GM21723 (cell line): Measurements from ENCODE around the gene STAT4.

Source experiments
- ATAC-seq: cut with Tn5 transposase; IDR thresholded peaks from one replicate; pipeline ENCODE4 v1.9.1; 2021; ENCODE audit warnings: mild to moderate bottlenecking, moderate library complexity; ENCODE audit not compliant: unreplicated experiment

STAT4 gene

DNA sequence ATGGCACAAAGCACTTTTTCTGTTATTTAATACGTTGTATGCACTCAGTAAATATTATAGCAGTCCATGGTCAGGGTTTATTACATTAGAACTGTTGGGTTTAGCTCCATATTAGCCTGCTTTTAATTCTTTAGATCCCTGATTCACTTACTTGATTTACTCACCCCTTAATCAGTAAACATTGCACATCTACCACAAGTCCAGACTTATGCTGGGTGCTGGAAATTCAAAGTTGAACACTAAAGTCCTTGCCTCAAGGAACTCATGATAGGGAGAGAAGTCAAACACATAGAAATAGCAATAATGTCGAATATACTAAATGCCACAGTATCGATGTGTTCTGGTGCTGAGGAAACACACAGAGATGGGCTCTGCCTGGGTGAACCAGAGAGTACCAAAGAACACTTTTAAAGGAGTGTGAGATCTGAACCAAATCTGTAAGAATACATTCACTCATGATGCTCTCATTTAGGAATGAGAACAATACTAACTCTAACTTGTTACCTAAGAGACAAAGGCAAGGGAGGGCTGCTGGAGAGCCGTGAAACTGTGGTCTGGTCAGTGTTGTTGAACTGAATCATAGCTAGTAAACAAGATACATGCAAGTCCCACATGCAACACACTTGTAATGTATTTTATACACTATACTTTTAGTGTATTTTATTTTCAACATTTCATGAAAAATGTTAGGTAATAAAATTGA lies 4.9 kb downstream of the STAT4 start:
- ATAC-seq, result no peak

DNA sequence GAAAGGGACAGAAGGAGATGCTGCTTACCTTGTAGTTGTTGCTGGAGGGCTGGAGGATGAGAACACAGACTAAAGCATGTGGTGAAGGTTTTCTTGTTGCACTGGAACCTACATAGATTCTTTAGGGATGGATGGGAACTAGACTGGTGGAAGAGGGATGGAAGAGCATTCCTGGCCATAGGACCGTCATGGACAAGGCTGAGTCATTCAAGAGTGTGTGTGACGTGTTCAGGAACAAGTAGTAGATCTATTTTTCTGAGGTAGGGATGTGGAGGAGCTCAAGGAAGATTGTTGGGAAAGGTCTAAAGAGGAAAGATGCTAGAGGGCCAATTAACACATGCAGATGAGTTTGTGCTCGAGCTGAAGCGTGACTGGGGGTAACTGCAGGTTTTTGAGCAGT lies 6.6 kb downstream of the STAT4 start:
- ATAC-seq, result no peak

DNA sequence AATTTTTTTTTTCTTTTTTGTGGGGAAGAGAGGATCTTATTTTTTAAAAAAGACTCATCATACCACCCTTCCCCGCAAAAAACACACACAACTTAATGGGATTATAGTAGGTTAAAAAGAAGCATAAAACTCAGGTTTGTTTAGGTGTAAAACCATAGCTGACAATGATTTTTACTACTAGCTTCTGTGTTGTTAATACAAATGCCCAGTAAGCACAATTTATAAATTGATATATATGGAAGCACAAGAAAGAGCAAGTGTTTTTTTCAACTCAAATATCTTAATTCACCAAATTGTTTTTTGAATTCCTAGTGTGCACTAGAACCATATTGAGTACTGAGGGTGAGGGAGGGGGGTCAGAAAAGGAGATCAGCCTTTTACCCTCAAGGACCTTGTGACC lies 7.0 kb downstream of the STAT4 start:
- no peak for ATAC-seq

DNA sequence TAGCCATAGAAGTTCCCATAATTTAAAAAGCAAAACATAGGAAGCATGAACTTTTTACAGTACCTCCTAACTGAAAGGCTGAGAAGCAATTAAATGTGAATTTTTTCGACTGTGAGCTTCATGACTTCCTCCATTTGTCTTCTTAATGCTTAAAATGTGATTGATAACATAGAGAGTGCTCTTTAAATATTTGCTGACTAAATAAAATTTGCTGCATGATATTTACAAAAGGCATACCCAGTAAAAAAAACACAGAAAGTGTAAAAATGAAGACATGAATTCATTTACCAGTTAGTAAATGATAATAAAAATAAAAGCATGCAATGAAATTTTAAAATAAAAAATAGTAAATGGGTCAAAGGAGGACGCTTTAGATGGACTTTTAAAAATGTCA lies 21.9 kb downstream of the STAT4 start:
- ATAC-seq, result no peak

DNA sequence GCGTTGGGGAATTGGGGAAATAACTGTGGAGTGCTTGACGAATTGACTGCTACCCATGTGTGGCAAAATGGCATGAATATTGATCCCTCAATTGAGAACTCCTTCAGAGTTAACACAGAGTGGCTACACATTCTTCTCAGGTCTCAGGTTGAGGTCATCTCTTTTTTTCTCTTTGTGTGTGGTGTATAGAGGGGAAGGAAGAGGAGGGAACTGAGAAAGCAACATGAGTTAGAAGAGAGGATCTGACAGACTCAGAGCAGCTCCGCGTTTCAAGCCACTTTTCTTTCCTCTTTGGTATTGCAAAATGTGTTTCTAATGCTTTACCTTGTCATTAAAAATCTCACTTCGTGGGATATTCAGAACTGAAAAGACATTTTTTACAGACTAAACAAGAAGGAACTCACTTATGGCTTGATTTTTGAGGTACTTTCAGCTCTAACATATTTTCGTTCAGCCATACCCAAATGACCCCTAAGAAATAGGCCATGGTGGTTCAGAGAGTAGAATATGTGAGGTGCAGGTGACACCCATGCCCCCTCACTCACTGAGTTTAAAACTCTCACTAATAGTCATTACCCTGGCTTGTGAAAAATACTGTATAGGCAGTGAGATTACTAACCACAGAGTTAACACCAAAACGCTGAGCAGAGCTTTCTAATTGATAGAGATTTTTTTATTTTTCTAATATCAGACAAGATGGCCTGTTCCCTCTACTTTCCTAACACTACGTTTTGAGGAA lies 22.5 kb downstream of the STAT4 start:
- peak; percentile 91 for ATAC-seq

DNA sequence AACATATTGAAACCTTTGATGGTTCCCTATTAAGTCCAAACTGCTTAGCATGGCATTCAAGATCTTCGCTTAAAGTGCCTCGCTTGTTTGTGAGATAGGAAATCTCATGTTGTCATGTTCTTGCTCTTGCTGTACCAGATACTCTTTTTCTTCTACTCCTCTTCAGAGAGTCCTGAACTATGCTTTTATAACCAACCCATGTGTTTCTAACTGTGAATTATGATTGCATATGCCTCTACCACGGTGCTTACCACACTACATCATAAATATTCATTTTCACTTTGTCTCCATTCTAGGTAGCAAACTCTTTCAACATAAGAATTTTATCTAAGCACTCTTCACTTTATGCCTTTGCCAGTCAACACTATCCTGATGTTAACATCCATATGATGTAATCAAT lies 23.6 kb downstream of the STAT4 start:
- no peak for ATAC-seq

DNA sequence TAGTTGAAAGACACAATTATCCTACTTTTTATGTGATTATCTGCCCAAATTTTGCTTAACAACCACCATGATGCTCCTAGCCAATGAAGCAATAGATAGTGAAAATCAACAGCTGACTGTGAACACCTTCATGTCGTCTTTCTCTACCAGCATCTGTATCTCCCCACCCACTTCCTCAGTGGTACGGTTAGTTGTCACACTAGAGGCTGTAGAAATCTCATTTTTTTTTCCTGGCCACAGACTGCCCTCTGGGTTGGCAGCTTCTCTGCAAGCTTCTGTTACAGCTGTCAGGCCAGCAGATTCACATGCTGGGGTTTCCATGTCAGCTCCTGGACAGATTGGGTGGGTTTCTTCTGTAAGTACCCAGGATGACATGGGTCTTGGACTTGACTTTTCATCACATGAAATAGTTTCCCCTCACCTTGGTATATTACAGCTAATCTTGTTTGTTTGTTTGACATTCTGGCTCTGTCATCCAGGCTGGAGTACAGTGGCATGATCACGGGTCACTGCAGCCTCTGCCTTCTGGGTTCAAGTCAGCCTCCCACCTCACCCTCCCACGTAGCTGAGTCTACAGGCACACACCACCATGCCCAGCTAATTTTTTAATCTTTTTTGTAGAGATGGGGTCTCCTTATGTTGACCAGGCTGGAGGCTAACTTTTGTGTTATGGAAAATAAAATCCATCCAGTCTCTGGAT lies 24.3 kb downstream of the STAT4 start:
- ATAC-seq, result no peak

DNA sequence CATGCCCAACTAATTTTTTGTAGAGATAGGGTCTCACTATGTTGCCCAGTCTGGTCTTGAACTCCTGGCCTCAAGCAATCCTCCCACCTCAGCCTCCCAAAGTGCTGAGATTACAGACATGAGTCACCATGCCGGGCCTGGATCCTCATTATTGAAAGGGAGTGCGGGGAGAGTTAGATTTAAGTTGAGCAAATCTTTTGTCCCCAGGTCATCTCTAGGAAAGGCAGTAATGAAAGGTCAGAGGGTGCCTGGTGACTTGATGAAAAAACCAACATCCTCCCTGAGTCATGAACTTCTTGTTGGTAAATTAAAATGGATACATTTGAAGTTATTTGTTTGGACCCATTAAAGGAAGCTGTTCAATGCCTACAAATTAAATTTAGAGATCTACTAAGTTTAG lies 25.1 kb downstream of the STAT4 start:
- no peak for ATAC-seq

DNA sequence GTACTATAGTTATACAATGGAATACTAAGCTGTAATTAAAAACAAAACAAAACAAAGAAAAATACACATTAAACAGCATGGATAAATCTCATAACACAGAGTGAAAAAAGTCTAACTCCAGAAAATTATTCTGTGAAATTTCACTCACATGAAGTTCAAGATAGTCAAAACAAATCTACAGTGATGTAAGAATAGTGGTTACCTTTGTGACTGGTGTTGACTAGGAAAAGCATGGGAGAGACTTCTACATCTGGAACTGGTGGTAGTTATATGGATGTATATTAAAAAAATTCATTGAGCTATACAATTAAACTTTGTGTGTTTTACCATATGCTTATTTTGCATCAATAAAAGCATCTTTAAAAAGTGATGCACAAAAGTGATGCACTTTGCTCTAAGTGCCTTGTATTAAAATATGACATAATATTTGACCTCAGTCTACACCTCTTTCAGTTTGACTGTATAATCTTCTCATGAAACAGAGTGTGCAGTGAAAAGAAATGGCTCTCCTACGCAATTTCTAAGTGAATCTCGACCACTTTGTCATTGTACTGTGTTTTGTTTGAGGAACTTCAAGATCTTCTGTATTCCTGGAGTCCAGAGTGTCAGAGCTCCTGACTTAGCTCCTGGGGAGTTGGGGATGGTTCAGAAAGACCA lies 28.0 kb downstream of the STAT4 start:
- ATAC-seq, result peak; percentile 80

DNA sequence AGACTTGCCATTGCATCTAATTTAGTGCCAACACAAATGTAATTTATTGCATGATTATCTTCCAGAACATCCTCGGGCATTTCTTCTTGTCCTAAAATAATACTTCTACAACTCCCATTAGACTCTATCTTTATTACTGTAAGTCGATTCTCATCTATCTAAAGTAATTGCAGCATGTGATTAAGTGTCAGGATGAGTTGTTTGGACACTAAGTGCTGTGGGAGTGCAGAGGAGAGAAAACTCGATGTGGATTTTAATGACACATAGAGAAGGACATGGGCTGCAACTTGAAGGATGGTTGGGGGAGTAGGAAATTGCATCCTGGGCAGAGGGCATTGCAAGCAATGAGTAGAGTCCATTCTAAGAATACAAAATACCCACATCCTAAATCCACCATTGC lies 33.5 kb downstream of the STAT4 start:
- no peak for ATAC-seq

DNA sequence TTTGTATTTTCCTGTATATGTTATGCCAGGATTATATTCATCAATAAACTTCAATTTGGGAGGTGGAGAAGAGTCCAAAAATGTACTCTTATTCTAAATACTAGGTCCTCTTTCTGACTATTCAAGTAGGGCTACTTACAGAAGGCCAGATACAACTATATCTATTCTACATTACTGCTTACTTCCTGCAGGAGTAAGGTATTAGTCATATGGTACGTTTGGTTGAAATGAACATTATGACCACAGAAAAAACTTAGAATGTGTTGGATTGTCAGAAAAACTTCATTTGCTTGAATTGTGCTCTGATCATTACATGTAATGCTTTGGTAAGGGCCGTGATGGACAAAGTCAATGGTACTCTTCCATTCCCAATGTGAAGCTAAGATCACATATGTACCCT lies 35.0 kb downstream of the STAT4 start:
- no peak for ATAC-seq

DNA sequence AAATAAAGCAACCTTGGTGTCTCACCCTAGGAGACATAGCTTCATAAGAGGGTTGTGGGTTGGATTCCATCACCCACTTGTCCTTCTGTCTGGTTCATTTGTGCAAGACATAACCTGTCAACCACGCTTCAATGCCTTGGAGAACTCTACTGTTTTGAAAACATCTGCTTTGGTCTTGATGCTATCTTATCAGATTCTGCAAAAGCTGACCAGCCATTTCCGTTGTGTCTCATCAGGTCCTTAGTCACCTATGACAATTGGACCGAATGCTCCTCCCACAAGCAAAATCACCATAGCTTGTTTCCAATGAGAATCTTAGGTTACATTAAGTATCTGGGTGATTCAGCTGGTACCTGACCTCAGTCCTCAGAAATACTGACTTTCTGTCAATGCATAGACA lies 35.4 kb downstream of the STAT4 start:
- ATAC-seq, result peak; percentile 48

DNA sequence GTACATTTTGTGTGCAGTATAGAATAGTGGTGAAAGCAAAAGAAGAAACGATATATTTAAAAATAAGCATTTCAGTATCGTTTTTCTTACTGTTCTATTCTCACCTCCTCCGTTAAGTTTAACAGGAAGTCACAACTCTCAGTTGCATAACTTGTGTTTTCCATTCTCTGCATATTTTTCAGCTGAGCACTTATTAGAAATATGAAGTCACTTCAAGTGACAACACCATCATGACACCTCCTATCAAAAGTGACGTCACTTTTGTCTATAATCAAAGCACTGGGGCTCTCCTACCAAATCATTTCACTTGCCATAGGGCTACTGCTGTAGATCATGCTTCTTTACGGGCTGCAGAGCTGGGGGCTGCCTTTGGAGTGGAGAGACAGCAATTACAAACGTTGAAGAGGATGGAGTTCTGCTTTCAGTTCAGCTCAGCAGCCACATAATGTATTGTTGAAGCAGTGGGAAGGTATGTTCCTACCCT lies 36.3 kb downstream of the STAT4 start:
- peak; percentile 86 for ATAC-seq

DNA sequence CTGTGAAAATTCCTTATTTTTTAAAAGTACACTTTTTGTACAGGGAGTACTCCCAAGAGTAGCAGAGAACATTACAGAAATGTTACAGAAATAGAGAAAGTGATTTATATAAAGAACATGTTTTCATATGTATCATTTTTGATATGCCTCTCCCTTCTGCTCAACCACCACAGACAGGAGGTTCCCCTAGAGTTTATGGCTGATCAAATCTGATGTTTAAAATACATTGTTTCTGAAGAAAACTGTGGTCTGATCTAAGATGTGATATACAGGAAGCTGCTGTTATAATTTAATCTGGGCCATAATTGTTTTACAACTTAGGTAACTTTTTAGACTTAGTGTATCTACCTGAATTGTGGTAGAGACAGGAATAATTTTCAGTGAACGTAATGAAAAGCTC lies 37.0 kb downstream of the STAT4 start:
- no peak for ATAC-seq

DNA sequence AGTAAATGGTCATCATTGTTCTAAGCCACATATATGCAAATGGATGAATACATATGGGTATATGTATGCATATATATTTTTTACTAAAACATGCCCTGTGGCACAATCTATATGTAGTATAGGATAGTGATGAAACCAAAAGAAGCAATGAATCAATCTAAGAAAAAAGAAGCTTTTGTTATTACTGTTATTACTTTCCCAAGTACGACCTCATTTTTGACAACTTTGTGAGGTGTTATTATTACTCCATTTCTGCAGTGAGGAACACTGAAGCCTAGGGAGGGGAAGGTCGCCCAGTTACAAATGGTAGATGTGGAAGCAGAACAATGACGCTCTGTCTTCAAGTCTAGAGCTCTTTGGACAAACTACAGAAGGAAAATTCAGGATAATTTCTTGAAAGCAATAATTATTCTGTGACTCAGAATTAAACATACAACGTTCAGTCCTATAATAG lies 38.3 kb downstream of the STAT4 start:
- ATAC-seq, result no peak

DNA sequence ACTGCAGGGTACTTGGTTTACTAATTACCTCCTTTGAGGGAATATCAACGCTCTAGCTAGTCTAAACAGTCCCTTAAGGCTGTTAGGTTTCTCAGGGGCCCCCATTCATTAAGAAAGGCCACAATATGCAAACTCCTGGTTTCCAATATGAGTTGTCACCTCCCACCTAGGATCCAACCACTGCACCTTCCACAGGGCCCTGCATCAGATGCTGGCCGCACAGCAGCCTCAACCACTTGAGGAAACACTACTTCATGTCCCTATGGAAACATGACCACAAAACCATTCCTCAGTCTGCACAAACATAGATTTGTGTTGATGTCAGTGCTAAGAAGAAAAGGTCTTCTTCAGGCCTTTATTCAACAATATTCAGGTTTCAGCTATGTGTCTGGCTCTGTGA lies 40.9 kb downstream of the STAT4 start:
- no peak for ATAC-seq

DNA sequence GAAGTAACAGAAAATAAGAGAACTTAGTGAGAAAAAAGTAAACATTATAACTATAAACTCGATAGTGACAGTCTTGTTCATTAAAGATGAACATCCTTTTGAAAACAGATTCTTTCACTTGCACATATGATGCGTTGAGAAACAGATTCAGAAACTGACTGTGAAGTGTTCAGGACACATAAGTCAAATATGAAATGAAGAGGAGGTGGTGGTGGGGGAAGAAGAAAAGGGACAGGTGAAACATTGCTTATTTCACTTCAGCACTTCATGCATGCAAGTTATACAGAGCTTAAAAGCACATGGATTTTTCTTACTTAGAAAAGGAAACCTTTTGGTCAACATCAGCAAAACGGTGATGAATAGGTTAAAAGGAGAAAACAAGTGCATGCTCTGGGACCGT lies 42.5 kb downstream of the STAT4 start:
- no peak for ATAC-seq

DNA sequence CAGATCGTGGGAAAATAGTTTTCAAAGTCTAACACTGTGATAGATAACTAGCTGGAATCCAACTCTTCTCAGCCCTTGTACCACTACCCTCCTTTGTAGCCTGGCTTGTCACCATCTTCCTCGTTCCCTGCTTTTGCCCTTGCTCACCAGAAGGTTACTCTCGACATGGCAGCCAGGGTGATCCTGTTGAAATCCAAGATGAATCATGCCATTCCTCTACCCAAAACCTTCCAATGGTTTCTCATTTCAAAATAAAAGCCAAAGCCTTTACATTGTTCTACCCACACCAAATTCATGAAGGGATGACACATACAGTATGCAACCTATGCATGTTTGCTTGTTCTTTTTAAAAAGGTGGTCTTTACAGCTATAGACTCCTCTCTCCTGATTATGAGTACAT lies 45.7 kb downstream of the STAT4 start:
- ATAC-seq, result no peak

DNA sequence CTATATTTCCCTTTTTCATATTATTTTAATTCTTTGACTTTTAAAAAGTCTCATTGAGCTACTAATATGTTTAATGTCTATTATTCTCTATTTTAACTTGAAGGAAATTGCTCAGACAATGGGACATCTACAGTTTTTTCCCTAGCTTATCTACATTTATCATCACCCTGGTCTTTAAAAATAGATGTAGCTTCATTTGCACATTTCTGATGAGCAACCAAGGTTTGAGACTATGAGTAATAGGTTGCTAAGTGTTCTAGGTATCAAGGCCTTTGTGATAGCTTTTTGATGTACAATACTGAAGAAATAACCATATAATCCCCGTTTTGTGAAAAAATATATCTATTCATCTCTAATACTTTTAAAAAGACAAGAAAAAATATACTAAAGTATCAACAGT lies 47.0 kb downstream of the STAT4 start:
- no peak for ATAC-seq

DNA sequence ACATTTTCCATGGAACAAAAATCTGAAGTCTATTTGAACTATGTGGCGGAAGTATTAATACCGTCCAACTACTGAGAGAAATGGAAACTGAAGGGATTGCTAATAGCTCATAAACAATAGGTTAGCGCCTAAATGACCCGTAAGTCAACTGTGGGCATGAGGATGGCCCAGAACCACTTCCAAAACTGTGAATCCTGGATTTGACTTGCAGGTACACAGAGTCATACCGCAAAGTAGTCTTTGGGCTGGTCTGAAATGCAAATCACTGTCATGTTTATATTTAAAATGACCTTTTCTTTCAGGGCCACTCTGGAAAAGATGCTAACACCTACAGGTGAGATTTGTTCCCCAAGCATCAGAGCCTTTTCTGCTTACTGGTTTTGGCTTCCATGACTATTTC lies 50.6 kb downstream of the STAT4 start:
- ATAC-seq, result no peak

DNA sequence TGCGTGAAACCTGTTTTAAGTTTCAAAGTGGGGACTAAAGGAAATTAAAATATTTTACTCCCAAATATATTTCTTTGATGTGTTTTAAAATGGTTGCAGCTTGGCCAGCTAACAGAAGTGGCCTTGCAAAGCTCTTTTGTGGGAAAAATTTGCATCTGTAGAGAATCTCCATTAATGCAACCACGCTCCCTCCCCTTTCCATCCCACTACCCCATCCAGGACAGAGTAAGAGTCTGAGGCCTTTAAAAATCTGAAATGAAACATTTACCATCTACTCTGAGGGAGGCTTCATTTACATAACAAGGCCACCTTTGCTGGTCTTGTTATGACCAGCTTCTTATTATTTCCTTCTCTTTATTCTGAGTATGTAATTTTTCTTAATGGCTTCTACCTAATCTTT lies 63.5 kb downstream of the STAT4 start:
- no peak for ATAC-seq
